ENCODE measurements around the gene SEC14L5.
"Not testable (repeated sequence)": the region's sequence is repeated elsewhere in the genome, so short reads cannot be mapped to it uniquely, and the experiment has no call there.

SEC14L5 gene

GRCh38 chr16:4933433-4933832, 24.7 kb upstream of the SEC14L5 start:
- no peak for DNase-seq

GRCh38 chr16:4933871-4934395, 24.2 kb upstream of the SEC14L5 start:
- DNase-seq = no peak

- DNase-seq = no peak
Measured at GRCh38 chr16:4934591-4934990, 23.5 kb upstream of the SEC14L5 start.

GRCh38 chr16:4935241-4935855, 22.8 kb upstream of the SEC14L5 start:
- DNase-seq = no peak

- DNase-seq = no peak
Measured at GRCh38 chr16:4936181-4936990, 21.7 kb upstream of the SEC14L5 start.

- DNase-seq = no peak
Measured at GRCh38 chr16:4936991-4937781, 20.9 kb upstream of the SEC14L5 start, which contains the start of gene PPL. TSS of gene PPL (minus strand) at chr16:4937148. CDS start at chr16:4937045, 103 bp downstream.

- no peak for DNase-seq
Measured at GRCh38 chr16:4937782-4938682, 20.1 kb upstream of the SEC14L5 start.

- DNase-seq = no peak
Measured at GRCh38 chr16:4938683-4939030, 19.5 kb upstream of the SEC14L5 start.

- no peak for DNase-seq
Measured at GRCh38 chr16:4940719-4941118, 17.4 kb upstream of the SEC14L5 start.

- DNase-seq = no peak
Measured at GRCh38 chr16:4942481-4942880, 15.6 kb upstream of the SEC14L5 start.

- DNase-seq = peak; percentile 90
Measured at GRCh38 chr16:4944333-4945281, 13.5 kb upstream of the SEC14L5 start.

- DNase-seq = no peak
Measured at GRCh38 chr16:4945560-4946502, 12.3 kb upstream of the SEC14L5 start.

GRCh38 chr16:4946917-4947316, 11.2 kb upstream of the SEC14L5 start:
- DNase-seq = no peak

GRCh38 chr16:4947722-4948503, 10.2 kb upstream of the SEC14L5 start:
- no peak for DNase-seq

GRCh38 chr16:4948903-4949766, 9.0 kb upstream of the SEC14L5 start:
- DNase-seq = no peak

- DNase-seq = no peak
Measured at GRCh38 chr16:4949986-4950385, 8.1 kb upstream of the SEC14L5 start.

GRCh38 chr16:4951583-4951982, 6.5 kb upstream of the SEC14L5 start:
- not testable (repeated sequence) for DNase-seq

- no peak for DNase-seq
Measured at GRCh38 chr16:4954714-4955113, 3.4 kb upstream of the SEC14L5 start.
